Ishikawa (cell line): ENCODE measurements around the gene ARHGAP44.

Experiments used
- CEBPB ChIP-seq: IDR thresholded peaks from 2 replicates; pipeline ENCODE4 v1.6.1; 2012
- CREB1 ChIP-seq: IDR thresholded peaks from 2 replicates; pipeline ENCODE4 v1.6.1; 2012; ENCODE audit warnings: low read depth
- EGR1 ChIP-seq: IDR thresholded peaks from 2 replicates; pipeline ENCODE4 v1.6.1; 2012
- EP300 ChIP-seq: IDR thresholded peaks from 2 replicates; pipeline ENCODE4 v1.6.1; 2012; ENCODE audit warnings: borderline replicate concordance
- FOXM1 ChIP-seq: IDR thresholded peaks from 2 replicates; pipeline ENCODE4 v1.6.1; 2012; ENCODE audit warnings: low read depth, borderline replicate concordance
- MAX ChIP-seq: IDR thresholded peaks from 2 replicates; pipeline ENCODE4 v1.6.1; 2012
- NFIC ChIP-seq: IDR thresholded peaks from 2 replicates; pipeline ENCODE4 v1.6.1; 2012
- RAD21 ChIP-seq: IDR thresholded peaks from 2 replicates; pipeline ENCODE4 v1.6.1; 2012; ENCODE audit warnings: low read depth
- REST ChIP-seq: IDR thresholded peaks from 2 replicates; pipeline ENCODE4 v1.6.1; 2012; ENCODE audit warnings: low read depth, mild to moderate bottlenecking
- TAF1 ChIP-seq: IDR thresholded peaks from 2 replicates; pipeline ENCODE4 v1.6.1; 2012; ENCODE audit warnings: low read depth, mild to moderate bottlenecking
- TCF12 ChIP-seq: IDR thresholded peaks from 2 replicates; pipeline ENCODE4 v1.6.1; 2012; ENCODE audit warnings: low read depth
- TEAD4 ChIP-seq: IDR thresholded peaks from 2 replicates; pipeline ENCODE4 v1.6.1; 2012
- USF1 ChIP-seq: IDR thresholded peaks from 2 replicates; pipeline ENCODE4 v1.6.1; 2012
- YY1 ChIP-seq: IDR thresholded peaks from 2 replicates; pipeline ENCODE4 v1.6.1; 2012; ENCODE audit warnings: low read depth
- ZBTB7A ChIP-seq: IDR thresholded peaks from 2 replicates; pipeline ENCODE4 v1.6.1; 2012; ENCODE audit warnings: low read depth

ARHGAP44 gene

GRCh38 chr17:12917399-12917798 lies 128.1 kb downstream of the ARHGAP44 start:
- TF ChIP-seq MAX (no peak), REST (no peak), CEBPB (no peak), EGR1 (no peak), ZBTB7A (no peak), TAF1 (no peak), YY1 (no peak), CREB1 (no peak), FOXM1 (no peak), USF1 (no peak), TCF12 (no peak), RAD21 (no peak), TEAD4 (no peak), NFIC (no peak), EP300 (no peak)

- TF ChIP-seq EGR1, result no peak
- no peak for TF ChIP-seq YY1
- TF ChIP-seq CREB1, result no peak
- TF ChIP-seq RAD21, result no peak
- no peak for TF ChIP-seq TAF1
- no peak for TF ChIP-seq NFIC
- TF ChIP-seq ZBTB7A, result no peak
- no peak for TF ChIP-seq CEBPB
- TF ChIP-seq EP300, result no peak
- no peak for TF ChIP-seq MAX
- TF ChIP-seq FOXM1, result no peak
- TF ChIP-seq REST, result no peak
- no peak for TF ChIP-seq TCF12
- TF ChIP-seq TEAD4, result no peak
- TF ChIP-seq USF1, result no peak
Measured at GRCh38 chr17:12918142-12918541, 128.8 kb downstream of the ARHGAP44 start.

DNA sequence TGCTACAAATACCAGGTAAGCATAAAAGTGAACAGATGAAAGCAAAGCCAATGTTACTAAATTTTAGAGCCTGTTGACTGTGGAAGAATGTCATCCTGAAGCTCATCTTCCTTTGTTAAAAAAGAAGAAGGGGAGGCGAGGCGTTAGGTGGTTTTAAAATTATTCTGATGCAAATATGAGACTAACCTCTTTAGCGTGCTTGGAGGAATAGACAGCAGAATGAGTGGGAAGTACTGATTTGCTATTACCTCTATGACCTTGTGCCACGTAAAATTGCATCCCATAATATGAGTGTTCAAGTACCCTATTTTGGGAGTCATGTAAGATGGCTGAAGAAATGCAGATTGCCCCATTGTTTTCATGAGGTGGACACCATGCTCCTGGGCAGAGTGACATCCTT lies 132.8 kb downstream of the ARHGAP44 start:
- TF ChIP-seq NFIC (no peak), TAF1 (no peak), FOXM1 (no peak), CEBPB (no peak)

DNA sequence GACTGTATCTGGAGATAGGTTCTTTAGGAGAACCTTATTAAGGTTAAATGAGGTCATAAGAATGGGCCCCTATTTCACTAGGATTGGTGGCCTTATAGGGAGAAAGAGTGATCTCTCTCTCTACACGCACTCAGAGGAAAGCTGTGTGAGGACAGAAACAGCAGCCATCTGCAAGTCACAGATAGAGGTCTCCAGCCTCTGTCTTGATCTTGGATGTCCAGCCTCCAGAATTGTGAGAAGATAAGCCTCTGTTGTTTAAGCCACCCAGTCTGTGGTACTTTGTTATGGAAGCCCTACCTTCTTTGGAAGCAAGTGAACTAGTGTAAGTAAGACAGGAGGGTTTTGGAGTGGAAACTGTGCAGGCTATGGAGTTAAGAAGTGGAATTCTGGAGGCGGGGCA lies 135.3 kb downstream of the ARHGAP44 start:
- TF ChIP-seq TAF1 (no peak), REST (no peak), ZBTB7A (no peak), FOXM1 (no peak), TCF12 (no peak), EP300 (no peak), YY1 (no peak), RAD21 (no peak), USF1 (no peak)

DNA sequence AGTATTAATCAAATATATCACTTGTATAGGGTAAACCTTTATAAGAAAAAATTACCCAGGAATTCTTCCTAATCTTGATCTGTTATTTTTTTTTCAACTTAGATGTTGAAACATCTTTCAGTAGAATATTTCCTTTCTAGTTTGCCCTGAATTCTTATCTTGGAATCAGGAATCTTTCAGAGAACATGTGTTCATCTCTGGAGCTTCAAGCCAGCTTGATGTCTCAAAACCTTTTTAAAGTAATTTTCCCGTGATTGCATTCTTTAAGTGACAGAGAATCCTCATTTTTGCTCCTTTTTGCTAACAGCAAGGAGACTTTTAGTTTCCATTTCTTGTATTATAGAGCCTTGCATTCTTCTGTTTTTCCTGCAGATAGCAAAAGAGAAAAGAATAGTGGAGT lies 137.7 kb downstream of the ARHGAP44 start:
- no peak for TF ChIP-seq YY1
- TF ChIP-seq REST, result no peak
- TF ChIP-seq EP300, result no peak
- no peak for TF ChIP-seq TEAD4
- TF ChIP-seq NFIC, result no peak
- no peak for TF ChIP-seq USF1
- no peak for TF ChIP-seq ZBTB7A
- no peak for TF ChIP-seq TCF12
- no peak for TF ChIP-seq EGR1
- no peak for TF ChIP-seq MAX
- no peak for TF ChIP-seq RAD21
- TF ChIP-seq FOXM1, result no peak
- TF ChIP-seq CEBPB, result no peak
- no peak for TF ChIP-seq TAF1
- no peak for TF ChIP-seq CREB1
